Measurements from ENCODE around the gene ALDH3B2.

GRCh38 chr11:67663532-67664212 is 10.8 kb downstream of the ALDH3B2 start:
- no peak for TF ChIP-seq POLR2AphosphoS5 (IDR thresholded peaks at IDR 0.05)
- no peak for TF ChIP-seq POLR2A (IDR thresholded peaks at IDR 0.05)
- TF ChIP-seq CTCF (IDR thresholded peaks at IDR 0.05) = no peak
